PC-3 (cell line): ENCODE results near the gene GALNTL6. TPM values are rescaled to one million over a fixed set of nuclear protein-coding genes. Genes with fewer than 3 reads are reported as not detected.
A peak's percentile ranks its signal among the peaks of the same experiment; 100 is the strongest.

Experiments
- ATAC-seq: fragments of 200-7000 bp; cut with Tn5 transposase; 2 replicates; pipeline ENCODE4 v1.9.1; 2020; ENCODE audit warnings: mild to moderate bottlenecking, moderate library complexity
- BruUV-seq: library from RNA; stranded (reverse); fragments of 400-500 nt; replicated peaks from 2 replicates; lab custom pipeline; 2021; lab: Mats Ljungman, UMichigan
- CTCF ChIA-PET: fragments of 300-600 bp; sonication (Branson Sonifier 250); formaldehyde crosslinking; loops from one replicate; lab custom pipeline; 2022; ENCODE audit warnings: antibody characterized with exemption; lab: Charles Lee
- POLR2A ChIA-PET: fragments of 300-600 bp; sonication (Branson Sonifier 250); formaldehyde crosslinking; loops from one replicate; lab custom pipeline; 2022; ENCODE audit warnings: antibody characterized with exemption; ENCODE audit not compliant: unreplicated experiment; lab: Charles Lee
- DNase-seq: peaks from one replicate; pipeline ENCODE4 v3.0.0-alpha.2; 2015
- H2AFZ ChIP-seq: fragments of 300-600 bp; sonication (generic); 2 replicates; pipeline ENCODE4 v1.6.0; 2016; ENCODE audit warnings: antibody characterized with exemption, low read length
- H3F3A ChIP-seq: fragments of 300-600 bp; sonication (generic); one replicate; pipeline ENCODE4 v1.6.0; 2017; ENCODE audit warnings: antibody characterized with exemption, low read length, control low read depth, mild to moderate bottlenecking; ENCODE audit not compliant: unreplicated experiment
- H3K27ac ChIP-seq: fragments of 300-600 bp; sonication (generic); 2 replicates; pipeline ENCODE4 v1.5.1; 2016; ENCODE audit warnings: mild to moderate bottlenecking, low read length
- H3K27me3 ChIP-seq: fragments of 300-600 bp; sonication (generic); 2 replicates; pipeline ENCODE4 v1.6.1; 2016; ENCODE audit warnings: low read length, mixed read lengths
- H3K36me3 ChIP-seq: fragments of 300-600 bp; sonication (generic); 2 replicates; pipeline ENCODE4 v1.6.1; 2016; ENCODE audit warnings: low read depth, mixed run types, low read length, mixed read lengths
- H3K4me1 ChIP-seq: fragments of 300-600 bp; sonication (generic); 2 replicates; pipeline ENCODE4 v1.5.1; 2016; ENCODE audit warnings: low read length; ENCODE audit not compliant: insufficient read depth
- H3K4me2 ChIP-seq: fragments of 300-600 bp; sonication (generic); 2 replicates; pipeline ENCODE4 v1.6.0; 2016; ENCODE audit warnings: low read length
- H3K4me3 ChIP-seq: fragments of 300-600 bp; sonication (generic); 2 replicates; pipeline ENCODE4 v1.5.1; 2016; ENCODE audit warnings: mild to moderate bottlenecking, low read length, mixed read lengths
- H3K79me2 ChIP-seq: fragments of 300-600 bp; sonication (generic); 2 replicates; pipeline ENCODE4 v1.6.1; 2017; ENCODE audit warnings: low read length, mixed read lengths
- H3K9ac ChIP-seq: fragments of 300-600 bp; sonication (generic); 2 replicates; pipeline ENCODE4 v1.6.0; 2016; ENCODE audit warnings: mild to moderate bottlenecking, low read length
- H3K9me2 ChIP-seq: fragments of 300-600 bp; sonication (generic); replicated peaks from 2 replicates; pipeline ENCODE4 v1.6.1; 2016; ENCODE audit warnings: mixed run types, low read length, mixed read lengths
- H3K9me3 ChIP-seq: fragments of 300-600 bp; sonication (generic); 2 replicates; pipeline ENCODE4 v1.6.1; 2016; ENCODE audit warnings: low read length, mixed read lengths
- H4K20me1 ChIP-seq: fragments of 300-600 bp; sonication (generic); 2 replicates; pipeline ENCODE4 v1.6.1; 2016; ENCODE audit warnings: low read length, mixed read lengths
- EZH2 ChIP-seq: fragments of 300-600 bp; sonication (generic); IDR thresholded peaks from one replicate; pipeline ENCODE4 v1.6.1; 2017; ENCODE audit warnings: antibody characterized with exemption, mild to moderate bottlenecking, low read length; ENCODE audit not compliant: unreplicated experiment
- EZH2phosphoT487 ChIP-seq: fragments of 300-600 bp; sonication (generic); IDR thresholded peaks from 2 replicates; pipeline ENCODE4 v1.6.1; 2018; ENCODE audit warnings: mild to moderate bottlenecking, antibody characterized with exemption, low read length, borderline replicate concordance
- intact Hi-C: fragments of 100-400 bp; cut with micrococcal nuclease; formaldehyde crosslinking; loops from 2 replicates; pipeline ENCODE4 v1.9.0; 2023
- total RNA-seq: library from RNA; depleted of rRNA; stranded (reverse); fragments of >200 nt; gene quantifications from 2 replicates; pipeline ENCODE4 v1.2.3, GENCODE V29; 2014
- TF ChIP-seq, protein P1 (sequence below): fragments of 300-600 bp; sonication (generic); conservative IDR thresholded peaks from 2 replicates; pipeline ENCODE4 v1.5.1; 2017; ENCODE audit warnings: antibody characterized with exemption, low read depth, mild to moderate bottlenecking, low read length

GALNTL6 gene
- total RNA-seq, 1 experiment from 2014 or later, result not detected

DNA sequence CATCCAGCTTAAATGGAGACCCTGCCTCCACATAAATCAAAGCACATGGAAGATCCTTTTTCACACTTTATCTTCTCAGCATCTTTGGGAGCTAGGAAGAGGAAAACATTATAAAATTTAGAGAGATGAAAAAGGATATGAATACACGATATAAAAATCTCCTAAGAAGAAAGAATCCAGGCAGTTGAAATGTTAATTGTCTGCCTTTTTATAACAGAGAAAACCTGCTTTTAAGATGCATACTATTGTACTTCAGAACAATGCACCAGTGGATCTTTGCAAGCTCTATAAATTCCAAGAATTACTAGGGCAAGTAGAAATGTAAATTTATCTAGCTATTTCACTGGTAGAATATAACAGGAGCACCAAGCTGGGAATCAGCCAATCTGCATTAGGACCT lies 1055.1 kb downstream of the GALNTL6 start:
- no peak for DNase-seq
- ATAC-seq, result no peak
- H3K9ac ChIP-seq, result no peak overlapping the region
- BruUV-seq, result no TSS peak
- TF ChIP-seq EZH2, result no peak
- TF ChIP-seq, protein P1, sequence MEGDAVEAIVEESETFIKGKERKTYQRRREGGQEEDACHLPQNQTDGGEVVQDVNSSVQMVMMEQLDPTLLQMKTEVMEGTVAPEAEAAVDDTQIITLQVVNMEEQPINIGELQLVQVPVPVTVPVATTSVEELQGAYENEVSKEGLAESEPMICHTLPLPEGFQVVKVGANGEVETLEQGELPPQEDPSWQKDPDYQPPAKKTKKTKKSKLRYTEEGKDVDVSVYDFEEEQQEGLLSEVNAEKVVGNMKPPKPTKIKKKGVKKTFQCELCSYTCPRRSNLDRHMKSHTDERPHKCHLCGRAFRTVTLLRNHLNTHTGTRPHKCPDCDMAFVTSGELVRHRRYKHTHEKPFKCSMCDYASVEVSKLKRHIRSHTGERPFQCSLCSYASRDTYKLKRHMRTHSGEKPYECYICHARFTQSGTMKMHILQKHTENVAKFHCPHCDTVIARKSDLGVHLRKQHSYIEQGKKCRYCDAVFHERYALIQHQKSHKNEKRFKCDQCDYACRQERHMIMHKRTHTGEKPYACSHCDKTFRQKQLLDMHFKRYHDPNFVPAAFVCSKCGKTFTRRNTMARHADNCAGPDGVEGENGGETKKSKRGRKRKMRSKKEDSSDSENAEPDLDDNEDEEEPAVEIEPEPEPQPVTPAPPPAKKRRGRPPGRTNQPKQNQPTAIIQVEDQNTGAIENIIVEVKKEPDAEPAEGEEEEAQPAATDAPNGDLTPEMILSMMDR, result no peak
- TF ChIP-seq EZH2phosphoT487, result no peak
- ChIA-PET CTCF (no interaction called here), POLR2A (no interaction called here)
- intact Hi-C loops, result no loop called here
- H3K36me3 ChIP-seq, result no peaks in the 10 kb centered on the region
- no peak overlapping the region for H2AFZ ChIP-seq
- H3F3A ChIP-seq, result no peaks in the 10 kb centered on the region
- H3K4me2 ChIP-seq, result no peak overlapping the region
- H3K27ac ChIP-seq, result no peak overlapping the region
- H3K9me2 ChIP-seq, result no peaks in the 10 kb centered on the region
- no peak overlapping the region for H3K4me3 ChIP-seq
- H3K79me2 ChIP-seq, result no peaks in the 10 kb centered on the region
- no peaks in the 10 kb centered on the region for H3K4me1 ChIP-seq
- H4K20me1 ChIP-seq, result no peaks in the 10 kb centered on the region
- no peaks in the 10 kb centered on the region for H3K27me3 ChIP-seq
- H3K9me3 ChIP-seq, result no peaks in the 10 kb centered on the region

DNA sequence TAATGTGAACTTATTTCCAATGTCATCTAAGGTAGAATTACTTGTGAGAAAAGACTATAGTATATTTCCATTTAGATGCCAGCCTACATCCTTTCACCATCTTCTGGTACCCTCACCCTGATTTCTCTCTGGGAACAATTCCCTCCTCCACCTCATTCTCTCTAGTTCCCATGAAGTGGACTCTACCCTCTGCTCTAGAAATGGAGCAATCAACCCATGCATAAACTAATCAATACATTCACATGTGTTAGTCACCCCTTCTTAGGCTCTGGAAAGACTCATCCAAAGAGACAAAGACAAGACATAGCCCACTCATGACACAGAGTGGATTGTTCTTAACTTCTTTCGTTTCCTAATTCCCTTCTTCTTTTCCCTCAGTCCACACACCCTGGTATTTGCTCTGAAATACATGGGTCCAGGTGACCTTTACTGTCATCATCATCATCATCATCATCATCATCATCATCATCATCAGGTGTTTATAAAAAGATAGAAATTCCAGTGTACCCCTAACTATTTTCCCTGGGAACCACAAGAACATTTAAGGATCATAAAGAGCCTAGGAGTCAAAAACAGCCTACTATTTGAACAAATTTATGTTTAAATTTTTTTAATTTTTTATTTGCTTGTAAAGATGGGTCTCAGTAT lies 1056.5 kb downstream of the GALNTL6 start:
- Histone ChIP-seq H3K9ac (no peak overlapping the region), H4K20me1 (no peaks in the 10 kb centered on the region), H3K9me3 (no peaks in the 10 kb centered on the region), H3K36me3 (no peaks in the 10 kb centered on the region), H3F3A (no peaks in the 10 kb centered on the region), H3K4me1 (no peaks in the 10 kb centered on the region), H3K27ac (no peak overlapping the region), H3K79me2 (no peaks in the 10 kb centered on the region), H3K27me3 (no peaks in the 10 kb centered on the region), H3K4me2 (no peak overlapping the region), H2AFZ (no peak overlapping the region), H3K9me2 (no peaks in the 10 kb centered on the region), H3K4me3 (no peak overlapping the region)
- BruUV-seq, result no TSS peak
- CTCF ChIA-PET, result no interaction called here
- POLR2A ChIA-PET, result no interaction called here
- ATAC-seq, result no peak
- no peak for DNase-seq
- intact Hi-C loops, result no loop called here
- TF ChIP-seq EZH2 (no peak), EZH2phosphoT487 (no peak)
- TF ChIP-seq, protein P1, result no peak

DNA sequence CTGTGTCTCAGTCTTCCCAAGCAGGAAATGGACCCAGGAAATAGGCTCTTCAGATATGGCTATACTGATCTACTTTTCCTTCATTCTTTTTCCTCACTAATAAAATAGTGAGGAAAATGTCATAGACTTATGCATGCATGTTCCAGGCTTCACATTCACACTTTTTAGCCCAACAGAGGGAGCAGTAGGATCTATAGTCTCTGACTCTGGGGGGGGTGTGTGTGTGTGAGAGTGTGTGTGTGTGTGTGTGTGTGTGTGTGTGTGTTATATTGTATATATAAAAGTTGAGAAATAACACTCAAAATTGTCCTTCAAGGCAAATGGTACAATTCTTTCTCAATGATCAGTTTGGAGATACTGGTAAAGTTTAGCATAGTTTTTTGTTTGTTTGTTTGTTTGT lies 1058.2 kb downstream of the GALNTL6 start:
- BruUV-seq, result no TSS peak
- Histone ChIP-seq H3K4me2 (no peak overlapping the region), H3K27me3 (no peaks in the 10 kb centered on the region), H2AFZ (no peak overlapping the region), H3K4me1 (no peaks in the 10 kb centered on the region), H3K9me2 (no peaks in the 10 kb centered on the region), H4K20me1 (no peaks in the 10 kb centered on the region), H3K79me2 (no peaks in the 10 kb centered on the region), H3K9me3 (no peaks in the 10 kb centered on the region), H3K27ac (no peak overlapping the region), H3F3A (no peaks in the 10 kb centered on the region), H3K4me3 (no peak overlapping the region), H3K9ac (no peak overlapping the region), H3K36me3 (no peaks in the 10 kb centered on the region)
- DNase-seq (no peak), ATAC-seq (no peak)
- intact Hi-C loops, result no loop called here
- ChIA-PET POLR2A (no interaction called here), CTCF (no interaction called here)
- no peak for TF ChIP-seq EZH2phosphoT487
- TF ChIP-seq, protein P1, result peak; percentile 20; the same call in 1 of the 2 replicates
